HG03280 (cell line): ENCODE measurements around the gene CENPU.
A peak's percentile ranks its signal among the peaks of the same experiment; 100 is the strongest.
"Not testable (repeated sequence)": the region's sequence is repeated elsewhere in the genome, so short reads cannot be mapped to it uniquely, and the experiment has no call there.

Experiments used
- ATAC-seq: cut with Tn5 transposase; IDR thresholded peaks from one replicate; pipeline ENCODE4 v1.9.1; 2021; ENCODE audit warnings: mild to moderate bottlenecking, moderate library complexity; ENCODE audit not compliant: unreplicated experiment

The CENPU gene

GRCh38 chr4:184668511-184669114, 65.3 kb downstream of the CENPU start:
- ATAC-seq, result no peak

GRCh38 chr4:184668096-184668495, 65.8 kb downstream of the CENPU start:
- no peak for ATAC-seq

- ATAC-seq, result no peak
Observed at GRCh38 chr4:184666670-184667069, 67.2 kb downstream of the CENPU start.

GRCh38 chr4:184664445-184665210, 69.3 kb downstream of the CENPU start:
- no peak for ATAC-seq

GRCh38 chr4:184662236-184662635, 71.7 kb downstream of the CENPU start:
- ATAC-seq, result no peak

- no peak for ATAC-seq
Observed at GRCh38 chr4:184660978-184661377, 72.9 kb downstream of the CENPU start.

- not testable (repeated sequence) for ATAC-seq
Observed at GRCh38 chr4:184657820-184658219, 76.1 kb downstream of the CENPU start.

GRCh38 chr4:184657144-184657543, 76.8 kb downstream of the CENPU start:
- no peak for ATAC-seq

- ATAC-seq, result no peak
Observed at GRCh38 chr4:184655889-184656869, 77.7 kb downstream of the CENPU start.

- no peak for ATAC-seq
Observed at GRCh38 chr4:184653650-184654049, 80.2 kb downstream of the CENPU start.

- not testable (repeated sequence) for ATAC-seq
Observed at GRCh38 chr4:184652681-184653080, 81.2 kb downstream of the CENPU start.

- ATAC-seq, result no peak
Observed at GRCh38 chr4:184651899-184652298, 82.0 kb downstream of the CENPU start.

- ATAC-seq, result peak; percentile 7
Observed at GRCh38 chr4:184649971-184650855, 83.7 kb downstream of the CENPU start.

- ATAC-seq, result peak; percentile 85
Observed at GRCh38 chr4:184649026-184649970, 84.6 kb downstream of the CENPU start, which contains the start of the genes CASP3 and PRIMPOL. TSS of gene CASP3 (minus strand) at chr4:184649447. CDS start at chr4:184638453, 10,994 bp downstream. TSS of gene PRIMPOL (plus strand) at chr4:184649738. CDS start at chr4:184657141, 7,403 bp downstream.

- peak; percentile 23 for ATAC-seq
Observed at GRCh38 chr4:184648313-184649025, 85.4 kb downstream of the CENPU start.

GRCh38 chr4:184648054-184648312, 85.9 kb downstream of the CENPU start:
- ATAC-seq, result no peak

GRCh38 chr4:184647266-184648053, 86.4 kb downstream of the CENPU start:
- no peak for ATAC-seq
